Measurements from ENCODE around the gene RBM28. TPM values are rescaled to one million over a fixed set of nuclear protein-coding genes. Genes with fewer than 3 reads are reported as not detected.

The RBM28 gene
- total RNA-seq, 1 donor from 2014 or later: 31.7 TPM

- intact Hi-C loops (cut with DNase I): no loop called here
- DNase-seq (ENCODE audit: missing footprints) (no peak), ATAC-seq (no peak)
Observed at GRCh38 chr7:128379900-128380479, 36.3 kb upstream of the RBM28 start.

DNA sequence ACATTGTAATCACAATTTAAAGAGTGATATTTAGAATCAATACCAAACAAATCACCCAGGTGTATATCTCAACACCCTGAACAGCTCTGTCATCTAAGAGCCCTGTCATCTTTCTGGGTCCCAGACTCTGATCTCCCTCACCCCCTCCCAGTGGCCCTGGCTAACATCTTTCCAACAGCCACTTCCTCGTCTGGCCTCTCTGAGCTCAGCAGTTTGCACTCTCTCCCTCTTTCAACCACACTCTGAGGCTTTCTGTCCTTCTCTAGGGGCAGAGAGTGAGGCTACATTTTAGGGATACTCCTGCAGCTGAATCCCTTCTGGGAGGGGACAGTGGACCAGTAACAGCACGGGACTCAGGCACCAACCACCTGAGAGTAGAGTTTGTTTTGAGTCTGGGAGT, 34.9 kb upstream of the RBM28 start:
- intact Hi-C loops (cut with DNase I): no loop called here
- no peak for ATAC-seq
- no peak for DNase-seq (ENCODE audit: missing footprints)

DNA sequence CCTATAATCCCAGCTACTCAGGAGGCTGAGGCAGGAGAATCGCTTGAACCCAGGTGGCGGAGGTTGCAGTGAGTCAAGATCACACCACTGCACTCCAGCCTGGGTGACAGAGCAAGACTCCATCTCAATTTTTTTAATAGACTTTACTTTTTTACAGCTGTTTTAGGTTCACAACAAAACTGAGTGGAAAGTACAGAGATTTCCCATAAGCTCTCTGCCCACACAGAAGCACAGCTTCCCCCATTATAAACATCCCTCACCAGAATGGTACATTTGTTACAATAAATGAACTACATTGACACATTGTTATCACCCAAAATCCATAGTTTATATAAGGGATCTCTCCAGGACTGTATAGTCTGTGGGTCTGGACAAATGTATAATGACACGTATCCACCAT, 32.4 kb upstream of the RBM28 start:
- intact Hi-C loops (cut with DNase I): no loop called here
- no peak for ATAC-seq
- DNase-seq (ENCODE audit: missing footprints): no peak

DNA sequence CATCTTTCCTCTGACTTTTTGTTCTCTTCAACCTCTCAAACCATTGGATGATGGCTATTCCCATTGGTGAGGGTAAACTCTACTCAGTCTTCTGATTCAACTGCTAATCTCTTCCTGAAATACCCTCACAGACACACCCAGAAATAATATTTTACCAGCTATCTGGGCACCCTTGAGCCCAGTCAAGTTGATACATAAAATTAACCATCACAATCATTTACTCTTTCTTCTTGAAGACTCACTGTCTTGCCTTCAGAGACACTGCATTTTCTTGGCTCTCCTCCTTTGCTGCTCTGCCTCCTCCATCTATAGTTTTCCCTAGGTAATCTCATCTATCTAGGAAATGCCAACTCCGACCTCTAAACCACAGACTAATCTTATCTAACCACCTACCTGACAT, 30.3 kb upstream of the RBM28 start:
- DNase-seq (ENCODE audit: missing footprints) (no peak), ATAC-seq (no peak)
- intact Hi-C loops (cut with DNase I): no loop called here

DNA sequence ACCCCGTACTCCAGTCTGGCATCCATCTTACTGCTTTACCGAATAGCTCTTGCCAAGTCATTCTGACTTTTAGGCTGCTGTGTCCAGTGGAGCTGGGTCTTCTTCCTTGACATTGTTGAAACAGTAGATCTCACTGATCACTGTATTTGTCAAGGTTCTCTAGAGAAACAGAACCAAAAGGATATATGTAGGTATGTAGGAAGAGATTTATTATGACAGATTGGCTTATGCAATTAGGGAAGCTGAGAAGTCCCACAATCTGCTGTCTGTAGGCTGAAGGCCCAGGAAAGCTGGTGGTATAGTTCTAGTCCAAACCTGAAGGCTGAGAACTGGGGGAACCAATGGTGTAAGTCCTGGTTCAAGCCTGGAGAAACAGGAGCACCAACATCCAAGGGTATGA, 29.9 kb upstream of the RBM28 start:
- intact Hi-C loops (cut with DNase I): no loop called here
- DNase-seq (ENCODE audit: missing footprints) (no peak), ATAC-seq (no peak)

- intact Hi-C loops (cut with DNase I): no loop called here
- ATAC-seq (no peak), DNase-seq (ENCODE audit: missing footprints) (no peak)
Observed at GRCh38 chr7:128370491-128370890, 26.8 kb upstream of the RBM28 start.

DNA sequence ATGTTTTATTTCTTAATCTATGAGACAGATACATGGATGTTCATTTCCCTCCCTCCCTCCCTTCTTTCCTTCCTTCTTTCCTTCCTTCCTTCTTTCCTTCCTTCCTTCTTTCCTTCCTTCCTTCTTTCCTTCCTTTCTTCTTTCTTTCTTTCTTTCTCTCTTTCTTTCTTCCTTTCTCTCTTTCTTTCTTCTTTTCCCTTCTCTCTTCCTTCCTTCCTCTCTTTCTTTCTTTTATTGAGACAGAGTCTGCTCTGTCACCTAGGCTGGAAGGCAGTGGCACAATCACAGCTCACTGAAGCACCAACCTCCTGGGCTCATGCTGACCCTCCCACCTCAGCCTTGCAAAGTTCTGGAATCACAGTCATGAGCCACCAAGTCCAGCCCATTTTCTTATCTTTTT, 23.3 kb upstream of the RBM28 start:
- intact Hi-C loops (cut with DNase I): no loop called here
- DNase-seq (ENCODE audit: missing footprints) (no peak), ATAC-seq (no peak)

GRCh38 chr7:128366300-128366699, 22.6 kb upstream of the RBM28 start:
- intact Hi-C loops (cut with DNase I): no loop called here
- no peak for ATAC-seq
- no peak for DNase-seq (ENCODE audit: missing footprints)

DNA sequence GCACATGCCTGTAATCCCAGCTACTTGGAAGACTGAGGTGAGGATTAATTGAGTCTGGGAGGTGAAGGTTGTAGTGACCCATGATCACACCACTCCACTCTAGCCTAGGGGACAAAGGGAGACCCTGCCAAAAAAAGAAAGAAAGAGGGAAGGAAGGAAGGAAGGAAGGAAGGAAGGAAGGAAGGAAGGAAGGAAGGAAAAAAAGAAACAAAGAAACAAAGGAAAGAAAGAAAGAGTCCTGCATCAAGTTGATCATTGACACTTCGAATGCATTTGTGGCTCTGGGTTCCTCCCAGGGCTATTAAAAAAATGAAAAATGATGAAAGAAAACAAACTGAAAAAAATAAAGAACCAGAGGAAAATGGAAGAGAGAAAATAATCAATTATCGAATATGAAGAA, 21.7 kb upstream of the RBM28 start:
- no peak for ATAC-seq
- intact Hi-C loops (cut with DNase I): no loop called here

DNA sequence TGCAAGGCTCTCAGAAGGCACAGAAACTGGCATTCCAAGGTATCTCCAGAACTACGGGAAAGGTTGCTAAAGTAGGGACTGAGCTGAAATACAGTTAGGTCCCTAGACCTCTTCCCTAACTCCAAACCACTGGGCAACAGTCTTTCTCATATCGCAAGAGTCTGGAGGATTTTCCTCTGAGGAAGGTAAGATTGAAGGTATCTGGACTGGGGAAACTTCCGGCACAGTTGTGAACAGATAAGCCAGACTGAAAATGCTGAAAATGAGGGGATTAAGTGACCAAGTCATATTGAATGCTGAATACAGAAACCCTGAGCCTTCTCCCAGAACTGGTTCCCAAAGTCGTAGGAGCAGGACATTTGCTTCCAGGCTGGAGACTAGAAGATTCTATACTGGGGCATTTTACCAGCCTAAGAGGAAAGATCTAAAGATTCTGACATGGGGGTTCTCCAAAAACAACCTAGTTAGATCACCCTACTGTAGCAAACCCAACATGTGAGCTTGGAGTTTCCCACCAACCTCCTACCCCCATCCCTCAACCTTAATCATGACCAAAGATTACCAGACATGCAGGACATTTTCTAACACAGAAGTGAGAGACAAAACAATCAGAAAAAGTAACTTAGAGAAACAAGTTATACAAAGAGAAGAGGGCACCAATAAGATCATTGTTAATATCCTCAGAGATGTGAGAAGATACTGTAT, 20.6 kb upstream of the RBM28 start:
- intact Hi-C loops (cut with DNase I): no loop called here
- ATAC-seq (no peak), DNase-seq (ENCODE audit: missing footprints) (no peak)

More for the DNA sequence above, 21.7 kb upstream of the RBM28 start:
- DNase-seq (ENCODE audit: missing footprints): no peak

DNA sequence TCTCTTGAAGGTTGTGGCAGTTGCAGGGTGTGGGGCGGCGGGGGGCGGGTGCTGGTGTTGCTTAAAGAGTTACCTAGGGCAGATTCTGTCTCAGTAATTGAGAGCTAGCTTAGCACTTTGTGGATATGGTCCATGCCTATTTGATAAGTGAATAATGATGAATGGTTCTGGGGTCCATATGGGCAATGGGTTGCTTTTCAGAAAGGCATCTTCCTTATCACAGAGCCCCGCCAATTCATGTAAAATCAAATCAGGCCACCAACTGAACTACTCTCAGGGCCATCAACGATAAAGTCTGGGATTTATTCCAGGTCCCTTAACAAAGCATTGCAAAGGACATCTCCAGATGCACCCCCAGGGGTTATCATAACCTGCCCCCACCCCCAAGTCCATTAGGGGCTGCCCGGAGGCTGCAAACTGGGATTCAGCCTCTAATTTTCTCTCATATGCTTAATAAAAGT, 19.6 kb upstream of the RBM28 start:
- ATAC-seq (no peak), DNase-seq (ENCODE audit: missing footprints) (no peak)
- intact Hi-C loops (cut with DNase I): no loop called here

- intact Hi-C loops (cut with DNase I): no loop called here
- ATAC-seq: no peak
- DNase-seq (ENCODE audit: missing footprints): no peak
Observed at GRCh38 chr7:128362670-128363069, 19.0 kb upstream of the RBM28 start.

DNA sequence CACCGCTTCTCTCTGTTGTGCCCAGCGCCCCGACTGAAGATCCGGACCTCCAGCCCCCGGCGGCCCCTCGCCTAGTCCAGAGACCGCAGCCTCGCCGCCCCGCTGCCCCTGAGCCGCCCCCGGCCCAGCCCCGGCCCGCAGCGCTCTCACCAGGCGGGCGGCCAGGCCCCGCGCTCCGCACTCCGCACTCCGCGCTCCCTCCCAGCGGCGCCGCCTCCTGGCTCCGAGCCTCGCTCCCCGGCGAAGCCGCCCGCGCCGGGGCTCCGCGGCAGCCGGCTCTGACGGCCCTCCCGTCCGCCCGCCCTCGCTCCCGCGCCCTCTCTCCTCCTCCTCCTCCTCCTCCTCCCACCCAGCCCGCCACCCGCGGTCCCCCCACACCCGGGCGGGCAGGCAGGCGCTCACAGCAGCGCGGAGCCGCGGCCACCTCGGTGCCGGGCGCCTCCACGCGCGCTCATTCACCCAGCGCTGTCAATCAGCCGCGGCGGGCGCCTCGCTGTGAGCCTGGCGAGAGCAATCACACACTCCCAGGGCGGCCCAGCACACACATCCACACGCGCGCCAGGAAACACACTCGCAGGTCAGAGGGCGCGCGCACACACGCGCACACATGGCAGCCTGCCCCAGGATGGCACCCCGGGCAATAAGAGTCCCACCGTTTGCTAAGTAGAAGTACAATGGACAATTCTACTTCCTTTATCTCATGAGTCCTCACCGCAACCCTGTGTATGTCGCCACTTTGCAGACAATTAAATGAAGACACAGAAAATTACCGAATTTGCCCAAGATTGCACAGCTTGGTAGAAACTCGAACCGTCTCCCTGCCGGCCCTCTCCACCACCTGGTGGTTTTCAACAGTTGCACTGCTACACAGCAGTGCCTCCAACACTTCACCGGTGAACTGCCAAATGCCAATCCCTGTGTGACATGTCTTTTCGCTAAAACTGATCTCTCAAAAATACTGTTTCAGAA, 18.0 kb upstream of the RBM28 start, which contains the start of gene PRRT4:
Gene PRRT4, minus strand, starts transcription at position 280 of the 969 bp plus-strand sequence.
- intact Hi-C loops (cut with DNase I): no loop called here
- ATAC-seq: peak; percentile 73
- peak; percentile 79 for DNase-seq (ENCODE audit: missing footprints)

DNA sequence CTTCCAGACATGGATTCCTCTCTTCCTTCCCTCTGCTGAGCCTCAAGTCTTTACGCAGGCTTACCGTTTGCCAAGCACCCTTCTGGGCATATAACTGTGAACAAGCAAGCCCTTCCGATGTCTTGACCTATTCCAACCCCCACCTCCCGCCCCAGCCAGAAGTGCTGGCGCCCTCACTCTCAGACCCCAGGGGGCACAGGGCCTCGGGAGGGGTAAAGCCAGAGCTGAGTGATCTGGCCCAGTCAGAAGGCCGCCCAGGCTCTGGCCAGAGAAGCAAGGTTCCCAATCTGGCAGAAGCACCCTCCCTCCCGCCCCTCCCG, 16.6 kb upstream of the RBM28 start:
- intact Hi-C loops (cut with DNase I): no loop called here
- ATAC-seq (no peak), DNase-seq (ENCODE audit: missing footprints) (no peak)

- intact Hi-C loops (cut with DNase I): no loop called here
- no peak for ATAC-seq
- no peak for DNase-seq (ENCODE audit: missing footprints)
Observed at GRCh38 chr7:128359939-128360338, 16.2 kb upstream of the RBM28 start.

DNA sequence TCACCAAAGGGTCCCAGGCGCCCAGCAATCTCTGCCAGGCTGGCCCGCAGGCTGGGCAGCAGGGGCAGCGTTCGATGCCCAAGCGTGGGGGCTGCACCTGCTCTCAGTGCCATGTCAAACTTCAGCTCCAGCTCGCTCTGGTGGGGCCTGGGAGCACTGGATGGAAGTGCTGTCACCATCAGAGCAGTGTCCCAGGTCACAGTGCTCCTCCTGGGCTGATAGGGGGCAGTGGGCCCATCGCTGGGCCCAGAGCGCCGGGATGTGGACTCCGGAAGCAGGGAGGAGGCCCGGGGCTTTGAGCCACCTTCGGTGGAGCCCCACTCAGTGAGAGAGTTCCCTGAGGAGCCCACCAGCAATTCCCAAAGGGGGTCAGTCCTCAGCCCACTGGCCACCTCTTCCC, 15.6 kb upstream of the RBM28 start:
- DNase-seq (ENCODE audit: missing footprints): no peak
- intact Hi-C loops (cut with DNase I): no loop called here
- ATAC-seq: no peak

DNA sequence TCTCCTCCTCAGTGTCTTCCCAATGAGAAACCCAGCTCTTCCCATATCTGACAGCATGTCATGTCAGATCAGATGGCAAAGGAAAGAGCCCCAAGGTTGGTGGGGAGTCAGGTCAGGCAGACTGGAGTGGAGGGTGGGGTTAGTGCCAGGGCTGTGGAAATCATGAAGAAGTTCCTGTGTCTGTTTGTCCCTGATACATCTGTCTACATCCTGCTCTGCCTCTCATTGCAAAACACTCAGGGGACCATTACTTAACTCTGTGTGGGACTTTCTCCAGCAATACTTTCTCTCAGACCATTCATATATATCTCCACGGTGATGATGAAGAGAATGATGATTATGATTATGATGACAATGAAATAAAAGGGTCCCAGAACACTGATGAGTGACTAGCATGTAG, 14.5 kb upstream of the RBM28 start:
- intact Hi-C loops (cut with DNase I): no loop called here
- no peak for DNase-seq (ENCODE audit: missing footprints)
- no peak for ATAC-seq

DNA sequence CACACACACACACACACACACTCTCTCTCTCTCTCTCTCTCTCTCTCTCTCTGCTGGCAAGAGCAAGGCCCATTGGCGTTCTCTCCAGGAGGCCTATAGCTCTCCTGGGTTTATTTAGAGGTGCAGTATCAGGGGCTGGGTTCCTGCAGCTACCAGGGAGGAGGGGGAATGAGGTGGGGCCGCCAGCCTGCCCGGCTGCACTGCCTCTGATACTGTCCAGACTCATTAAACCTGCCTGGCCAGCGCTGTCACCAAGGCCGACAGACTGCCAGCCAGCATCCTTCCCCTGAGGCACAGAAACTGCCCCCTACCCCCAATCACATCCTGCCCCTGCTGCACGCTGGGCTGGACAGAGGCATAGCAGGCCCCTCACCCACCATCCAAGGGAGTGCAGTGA, 13.5 kb upstream of the RBM28 start:
- DNase-seq (ENCODE audit: missing footprints): no peak
- ATAC-seq: peak; percentile 65
- intact Hi-C loops (cut with DNase I): no loop called here

- intact Hi-C loops (cut with DNase I): no loop called here
- DNase-seq (ENCODE audit: missing footprints): no peak
- no peak for ATAC-seq
Observed at GRCh38 chr7:128356546-128357216, 13.0 kb upstream of the RBM28 start.
